Mammary epithelial cell (primary cell): ENCODE measurements around the gene CFAP74.

Experiments
- CTCF ChIP-seq, 2 donors: IDR thresholded peaks in 1 of 2; conservative IDR thresholded peaks in 1 of 2; 2 replicates each; pipeline ENCODE4 v1.5.1; 2011 to 2012; ENCODE audit warnings: inconsistent platforms in 2 of 2, low read length in 2 of 2, mild to moderate bottlenecking in 2 of 2, control low read depth in 1 of 2, low read depth in 1 of 2; ENCODE audit not compliant: insufficient read depth in 1 of 2; ENCODE audit errors: extremely low read depth in 1 of 2
- EZH2 ChIP-seq: IDR thresholded peaks from 2 replicates; pipeline ENCODE4 v1.6.1; 2012; ENCODE audit warnings: low read length, inconsistent platforms, borderline replicate concordance

- TF ChIP-seq CTCF (conservative IDR thresholded peaks at IDR 0.05 in 1 of 2, IDR thresholded peaks at IDR 0.05 in 1 of 2; ENCODE audit: extremely low read depth in 1 of 2, insufficient read depth in 1 of 2, low read depth in 1 of 2, low read length in 2 of 2) (no peak), EZH2 (no peak)
Measured at GRCh38 chr1:1989789-1990188, 13.8 kb downstream of the CFAP74 start.
